ENCODE results near the gene MORN2. TPM values are rescaled to one million over a fixed set of nuclear protein-coding genes. Genes with fewer than 3 reads are reported as not detected.

The MORN2 gene
- total and polyA plus RNA-seq, 2 of the 13 experiments (the other 11 are each of a cell fraction or from before 2014, with no cell fraction given) = 7.0 to 28.0 TPM

GRCh38 chr2:38835015-38835601, 40.7 kb upstream of the MORN2 start:
- peak; percentile 67 for ATAC-seq
- Histone ChIP-seq H4K20me1 (ENCODE audit: insufficient read depth, low read length) (no peaks in the 10 kb centered on the region), H3K4me2 (ENCODE audit: low read depth, low read length) (no peak overlapping the region), H3K36me3 (replicated peaks in 1 of 2; ENCODE audit: control insufficient read depth in 1 of 2, insufficient read depth in 2 of 2, low read length in 2 of 2) (peaks cover 7 to 39% of the 10 kb centered on the region in 2 experiments; a peak in 4 of 5 replicates), H3K27ac (ENCODE audit: extremely low read length, insufficient read depth, low read length) (no peak overlapping the region), H3K9ac (ENCODE audit: insufficient read depth, low read depth, low read length) (no peak overlapping the region), H3K9me3 (ENCODE audit: low read length) (no peaks in the 10 kb centered on the region), H3K4me1 (ENCODE audit: insufficient read depth, low read length) (no peaks in the 10 kb centered on the region), H3K27me3 (ENCODE audit: control insufficient read depth in 1 of 2, insufficient read depth in 2 of 2, low read length in 2 of 2) (no peaks in the 10 kb centered on the region), H2AFZ (ENCODE audit: low read length) (no peak overlapping the region), H3K4me3 (replicated peaks in 1 of 3; ENCODE audit: insufficient read depth in 1 of 3, low read depth in 2 of 3, low read length in 3 of 3) (no peak overlapping the region), H3K79me2 (ENCODE audit: insufficient read depth, low read length) (no peaks in the 10 kb centered on the region)
- POLR2A ChIA-PET = no interaction called here
- in situ Hi-C loops (cut with HindIII; ENCODE audit: extremely low pct_ligation_motif_present, low pct_unique_long_range_greater_than_20kb) (no loop called here), intact Hi-C loops (cut with micrococcal nuclease; ENCODE audit: unreplicated experiment) (loop anchor here (10.0 kb wide), 1 partner anchor 90 kb away; no protein-coding TSS in a partner anchor)
- TF ChIP-seq KAT8 (CRISPR knock-in tag; IDR thresholded peaks at IDR 0.05) (0 out of 2 replicates have a peak, but pooled peaks have one; percentile 23), CTCF (CRISPR knock-in tag; IDR thresholded peaks at IDR 0.05) (peak; percentile 69), AHR (CRISPR knock-in tag; IDR thresholded peaks at IDR 0.05) (no peak), SMC3 (IDR thresholded peaks at IDR 0.05; ENCODE audit: low read length) (peak; percentile 45; the same call in 1 of the 2 replicates), IKZF1 (IDR thresholded peaks at IDR 0.05) (no peak), STAT6 (CRISPR knock-in tag; IDR thresholded peaks at IDR 0.05; ENCODE audit: borderline replicate concordance) (0 out of 2 replicates have a peak, but pooled peaks have one; percentile 22), STAG1 (CRISPR knock-in tag; IDR thresholded peaks at IDR 0.05) (peak; percentile 61)
- CTCF ChIA-PET (ENCODE audit: low intra/inter-chr PET ratio, low total read pairs) = no interaction called here
- peak; percentile 26 for FAIRE-seq
- DNase-seq (ENCODE audit: low spot score) = peak; percentile 55
- WGBS (ENCODE audit: low lambda C conversion rate) = 5% methylated on average over 1 of the region's 1 CpG
- BruUV-seq (replicated peaks) = no TSS peak
